Fibroblast of mammary gland (primary cell): ENCODE results near the gene FHDC1.
A peak's percentile ranks its signal among the peaks of the same experiment; 100 is the strongest.
"Not testable (repeated sequence)": the region's sequence is repeated elsewhere in the genome, so short reads cannot be mapped to it uniquely, and the experiment has no call there.

ENCODE experiments used
- DNase-seq: peaks from one replicate; pipeline ENCODE4 v3.0.0-alpha.2; 2010; ENCODE audit warnings: low read depth
- H3K4me3 ChIP-seq: 2 replicates; pipeline ENCODE4 v1.5.1; 2011; ENCODE audit warnings: low read depth, mild to moderate bottlenecking, low read length, moderate library complexity; ENCODE audit not compliant: control insufficient read depth
- CTCF ChIP-seq: conservative IDR thresholded peaks from 2 replicates; pipeline ENCODE4 v1.5.1; 2011; ENCODE audit warnings: low read depth, low read length, inconsistent platforms; ENCODE audit not compliant: control insufficient read depth, insufficient read depth

FHDC1 gene

GRCh38 chr4:152935631-152936445, at the start of gene FHDC1:
Gene FHDC1 (plus strand): TSS chr4:152936323. CDS start chr4:152943058, 6,735 bp downstream.
- TF ChIP-seq CTCF, result no peak
- no peak for DNase-seq

GRCh38 chr4:152887981-152888380, 48.1 kb upstream of the FHDC1 start:
- no peak for DNase-seq
- no peak for TF ChIP-seq CTCF
- H3K4me3 ChIP-seq, result no peak overlapping the region

More at GRCh38 chr4:152935631-152936445, at the start of gene FHDC1:
- H3K4me3 ChIP-seq, result peak within 1 kb of the TSS; percentile 47

- no peak overlapping the region for H3K4me3 ChIP-seq
- TF ChIP-seq CTCF, result no peak
- no peak for DNase-seq
Observed at GRCh38 chr4:152892974-152893373, 43.1 kb upstream of the FHDC1 start.

GRCh38 chr4:152894673-152895072, 41.5 kb upstream of the FHDC1 start:
- H3K4me3 ChIP-seq, result no peak overlapping the region
- TF ChIP-seq CTCF, result no peak
- DNase-seq, result peak; percentile 75

GRCh38 chr4:152896811-152897210, 39.3 kb upstream of the FHDC1 start:
- no peak overlapping the region for H3K4me3 ChIP-seq
- no peak for TF ChIP-seq CTCF
- peak; percentile 20 for DNase-seq

GRCh38 chr4:152898133-152898532, 38.0 kb upstream of the FHDC1 start:
- DNase-seq, H3K4me3 ChIP-seq: not testable (repeated sequence)

GRCh38 chr4:152898606-152899005, 37.5 kb upstream of the FHDC1 start:
- no peak overlapping the region for H3K4me3 ChIP-seq
- no peak for TF ChIP-seq CTCF

More at GRCh38 chr4:152898606-152899005, 37.5 kb upstream of the FHDC1 start:
- DNase-seq, result no peak
